GM19099 (cell line): ENCODE data around the gene GRHL1.

Experiments
- POLR2A ChIP-seq: IDR thresholded peaks from 3 replicates; pipeline ENCODE4 v1.6.1; 2011; ENCODE audit warnings: low read depth; ENCODE audit not compliant: insufficient read length; ENCODE audit errors: extremely low read depth

The GRHL1 gene

GRCh38 chr2:10017313-10017941, 65.9 kb downstream of the GRHL1 start:
- TF ChIP-seq POLR2A: no peak

- TF ChIP-seq POLR2A: no peak
Measured at GRCh38 chr2:10019174-10019573, 67.7 kb downstream of the GRHL1 start.

GRCh38 chr2:10019602-10020400, 68.3 kb downstream of the GRHL1 start:
- no peak for TF ChIP-seq POLR2A

- no peak for TF ChIP-seq POLR2A
Measured at GRCh38 chr2:10022041-10022421, 70.5 kb downstream of the GRHL1 start.

GRCh38 chr2:10022445-10022844, 71.0 kb downstream of the GRHL1 start:
- TF ChIP-seq POLR2A: no peak

GRCh38 chr2:10022966-10023662, 71.6 kb downstream of the GRHL1 start:
- no peak for TF ChIP-seq POLR2A

GRCh38 chr2:10026940-10027569, 75.6 kb downstream of the GRHL1 start:
- no peak for TF ChIP-seq POLR2A

GRCh38 chr2:10027660-10028330, 76.3 kb downstream of the GRHL1 start:
- TF ChIP-seq POLR2A: no peak

GRCh38 chr2:10028407-10028987, 77.0 kb downstream of the GRHL1 start:
- TF ChIP-seq POLR2A: no peak

- no peak for TF ChIP-seq POLR2A
Measured at GRCh38 chr2:10028988-10029874, 77.7 kb downstream of the GRHL1 start.

GRCh38 chr2:10029875-10030223, 78.4 kb downstream of the GRHL1 start:
- no peak for TF ChIP-seq POLR2A

GRCh38 chr2:10030311-10030736, 78.8 kb downstream of the GRHL1 start:
- no peak for TF ChIP-seq POLR2A

GRCh38 chr2:10031886-10032745, 80.6 kb downstream of the GRHL1 start:
- TF ChIP-seq POLR2A: no peak

GRCh38 chr2:10032746-10033105, 81.2 kb downstream of the GRHL1 start:
- TF ChIP-seq POLR2A: no peak
